ENCODE data around the gene DMD.

Gene DMD

GRCh38 chrX:31570658-31571057 lies 1640.7 kb downstream of the DMD start:
- Histone ChIP-seq H4K20me1 (ENCODE audit: insufficient read depth, low read length) (no peaks in the 10 kb centered on the region), H3K9me3 (replicated peaks; ENCODE audit: insufficient read depth, low read length) (no peaks in the 10 kb centered on the region), H3K27me3 (replicated peaks; ENCODE audit: insufficient read depth, low read length) (no peaks in the 10 kb centered on the region), H3K27ac (ENCODE audit: low read length) (no peak overlapping the region), H3K9ac (ENCODE audit: low read length) (no peak overlapping the region), H3K4me1 (ENCODE audit: low read length) (no peaks in the 10 kb centered on the region), H3K4me3 (ENCODE audit: low read length) (no peak overlapping the region), H3K36me3 (replicated peaks; ENCODE audit: insufficient read depth, low read length) (no peaks in the 10 kb centered on the region), H2AFZ (ENCODE audit: low read length) (no peak overlapping the region), H3K9me2 (replicated peaks; ENCODE audit: insufficient read depth, low read length) (no peaks in the 10 kb centered on the region), H3K4me2 (ENCODE audit: low read depth, low read length) (no peak overlapping the region), H3K79me2 (ENCODE audit: low read length) (no peaks in the 10 kb centered on the region), H3F3A (ENCODE audit: insufficient read depth, low read length) (no peaks in the 10 kb centered on the region)
- no peak for DNase-seq
- TF ChIP-seq, protein P1, sequence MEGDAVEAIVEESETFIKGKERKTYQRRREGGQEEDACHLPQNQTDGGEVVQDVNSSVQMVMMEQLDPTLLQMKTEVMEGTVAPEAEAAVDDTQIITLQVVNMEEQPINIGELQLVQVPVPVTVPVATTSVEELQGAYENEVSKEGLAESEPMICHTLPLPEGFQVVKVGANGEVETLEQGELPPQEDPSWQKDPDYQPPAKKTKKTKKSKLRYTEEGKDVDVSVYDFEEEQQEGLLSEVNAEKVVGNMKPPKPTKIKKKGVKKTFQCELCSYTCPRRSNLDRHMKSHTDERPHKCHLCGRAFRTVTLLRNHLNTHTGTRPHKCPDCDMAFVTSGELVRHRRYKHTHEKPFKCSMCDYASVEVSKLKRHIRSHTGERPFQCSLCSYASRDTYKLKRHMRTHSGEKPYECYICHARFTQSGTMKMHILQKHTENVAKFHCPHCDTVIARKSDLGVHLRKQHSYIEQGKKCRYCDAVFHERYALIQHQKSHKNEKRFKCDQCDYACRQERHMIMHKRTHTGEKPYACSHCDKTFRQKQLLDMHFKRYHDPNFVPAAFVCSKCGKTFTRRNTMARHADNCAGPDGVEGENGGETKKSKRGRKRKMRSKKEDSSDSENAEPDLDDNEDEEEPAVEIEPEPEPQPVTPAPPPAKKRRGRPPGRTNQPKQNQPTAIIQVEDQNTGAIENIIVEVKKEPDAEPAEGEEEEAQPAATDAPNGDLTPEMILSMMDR (IDR thresholded peaks at IDR 0.05; ENCODE audit: low read length), result no peak
- TF ChIP-seq EZH2phosphoT487 (IDR thresholded peaks at IDR 0.05; ENCODE audit: low read length), result no peak

GRCh38 chrX:31563792-31564191 lies 1647.6 kb downstream of the DMD start:
- Histone ChIP-seq H4K20me1 (ENCODE audit: insufficient read depth, low read length) (no peaks in the 10 kb centered on the region), H3K79me2 (ENCODE audit: low read length) (no peaks in the 10 kb centered on the region), H3F3A (ENCODE audit: insufficient read depth, low read length) (no peaks in the 10 kb centered on the region), H3K4me2 (ENCODE audit: low read depth, low read length) (no peak overlapping the region), H3K36me3 (replicated peaks; ENCODE audit: insufficient read depth, low read length) (no peaks in the 10 kb centered on the region), H3K4me3 (ENCODE audit: low read length) (no peak overlapping the region), H3K27me3 (replicated peaks; ENCODE audit: insufficient read depth, low read length) (no peaks in the 10 kb centered on the region), H2AFZ (ENCODE audit: low read length) (no peak overlapping the region), H3K4me1 (ENCODE audit: low read length) (no peaks in the 10 kb centered on the region), H3K9ac (ENCODE audit: low read length) (no peak overlapping the region), H3K9me2 (replicated peaks; ENCODE audit: insufficient read depth, low read length) (no peaks in the 10 kb centered on the region), H3K27ac (ENCODE audit: low read length) (no peak overlapping the region), H3K9me3 (replicated peaks; ENCODE audit: insufficient read depth, low read length) (no peaks in the 10 kb centered on the region)
- no peak for DNase-seq
- TF ChIP-seq, protein P1 (IDR thresholded peaks at IDR 0.05; ENCODE audit: low read length), result no peak
- TF ChIP-seq EZH2phosphoT487 (IDR thresholded peaks at IDR 0.05; ENCODE audit: low read length) (no peak), EZH2 (optimal IDR thresholded peaks at IDR 0.05; ENCODE audit: low read depth, low read length) (no peak)

- Histone ChIP-seq H2AFZ (ENCODE audit: low read length) (no peak overlapping the region), H3K36me3 (replicated peaks; ENCODE audit: insufficient read depth, low read length) (no peaks in the 10 kb centered on the region), H3K4me2 (ENCODE audit: low read depth, low read length) (no peak overlapping the region), H3K79me2 (ENCODE audit: low read length) (no peaks in the 10 kb centered on the region), H3K27me3 (replicated peaks; ENCODE audit: insufficient read depth, low read length) (no peaks in the 10 kb centered on the region), H3K9me2 (replicated peaks; ENCODE audit: insufficient read depth, low read length) (no peaks in the 10 kb centered on the region), H4K20me1 (ENCODE audit: insufficient read depth, low read length) (no peaks in the 10 kb centered on the region), H3K4me3 (ENCODE audit: low read length) (no peak overlapping the region), H3K4me1 (ENCODE audit: low read length) (no peaks in the 10 kb centered on the region), H3F3A (ENCODE audit: insufficient read depth, low read length) (no peaks in the 10 kb centered on the region), H3K9me3 (replicated peaks; ENCODE audit: insufficient read depth, low read length) (no peaks in the 10 kb centered on the region), H3K27ac (ENCODE audit: low read length) (no peak overlapping the region), H3K9ac (ENCODE audit: low read length) (no peak overlapping the region)
- DNase-seq, result no peak
- TF ChIP-seq, protein P1 (IDR thresholded peaks at IDR 0.05; ENCODE audit: low read length), result no peak
- no peak for TF ChIP-seq EZH2phosphoT487 (IDR thresholded peaks at IDR 0.05; ENCODE audit: low read length)
- TF ChIP-seq EZH2 (optimal IDR thresholded peaks at IDR 0.05; ENCODE audit: low read depth, low read length), result no peak
Measured at GRCh38 chrX:31555506-31555905, 1655.8 kb downstream of the DMD start.

Measured in MM.1S (cell line).